Left cardiac atrium (tissue), 4 donors: Measurements from ENCODE around the gene SMG6. TPM values are rescaled to one million over a fixed set of nuclear protein-coding genes. Genes with fewer than 3 reads are reported as not detected.

Source experiments
- ATAC-seq, 2 donors: fragments of 200-7000 bp; cut with Tn5 transposase; one replicate each; pipeline ENCODE4 v1.9.1; 2020; ENCODE audit warnings: mild to moderate bottlenecking in 2 of 2, moderate library complexity in 2 of 2
- DNase-seq: peaks from one replicate; pipeline ENCODE4 v3.0.0-alpha.2; 2020
- intact Hi-C, 2 donors: fragments of 100-400 bp; cut with DNase I; formaldehyde crosslinking; loops; one replicate each; pipeline versions ENCODE4 v1.14.1 to v1.15.1; 2022 to 2023
- total RNA-seq, 2 donors: library from RNA; stranded (reverse); fragmentation: NEBNext Ultra II Directional; extraction: Animal tissue kit (Norgen Biotek cat#: 25700); gene quantifications; one replicate each; pipeline ENCODE4 v1.2.1, GENCODE V29; 2021
- donor health status: DM: no; HTN: yes; CAD: no.
- donor health status: DM: no; HTN: yes; CAD: no; lungs with severe emphysema.
- donor health status: DM: yes; HTN: yes; CAD: no.
- donor health status: Dilated cardiomyopathy.

Gene SMG6
- total RNA-seq, 2 donors from 2014 or later, result 22.3 to 23.0 TPM

DNA sequence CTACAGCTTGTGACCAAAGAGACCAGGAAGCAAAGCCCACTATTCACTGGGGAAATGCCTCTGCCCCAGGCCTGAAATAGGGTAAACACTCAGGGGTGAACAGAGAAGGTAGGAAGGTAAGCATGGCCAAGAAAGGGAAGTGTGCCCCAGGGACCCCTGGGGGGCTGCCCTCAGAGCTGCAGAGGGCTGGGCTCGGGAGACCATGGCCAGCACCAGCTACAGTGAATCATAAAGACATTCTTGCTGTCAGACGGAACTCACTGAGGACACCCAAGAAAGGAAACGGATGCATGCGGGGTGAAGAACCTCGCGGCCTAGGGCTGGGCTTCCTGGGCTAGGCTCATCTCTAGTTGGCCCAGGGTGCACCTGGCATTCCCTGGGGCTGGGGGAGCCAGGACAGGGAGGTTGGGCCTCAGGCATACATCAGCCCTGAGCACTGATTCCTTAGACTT is 239.0 kb downstream of the SMG6 start:
- peak in 1 of 2 donors; percentile 2 for ATAC-seq
- intact Hi-C loops, result loop anchor here in 1 of 2 donors (5.0 kb wide), 1 partner anchor 113 kb away; no protein-coding TSS in a partner anchor
- no peak for DNase-seq

DNA sequence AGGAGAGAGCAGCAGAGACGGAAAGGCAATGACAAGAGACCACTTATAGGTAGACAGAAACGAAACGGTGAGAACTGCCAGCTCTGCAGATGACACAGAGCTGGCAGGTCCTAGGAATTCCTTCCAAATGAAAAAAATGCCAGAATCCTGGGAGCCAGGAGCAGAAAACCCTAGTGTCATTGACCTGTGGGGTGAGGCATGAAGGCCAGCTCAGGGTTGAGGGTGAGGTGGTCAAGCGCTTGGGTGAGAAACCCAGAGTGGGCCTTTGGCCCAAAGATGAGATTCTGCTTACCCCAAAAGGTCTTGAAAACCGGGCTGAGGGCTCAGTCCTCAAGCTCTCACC is 239.5 kb downstream of the SMG6 start:
- ATAC-seq (no peak), DNase-seq (no peak)
- intact Hi-C loops, result loop anchor here in 1 of 2 donors (5.0 kb wide), 1 partner anchor 113 kb away; no protein-coding TSS in a partner anchor

DNA sequence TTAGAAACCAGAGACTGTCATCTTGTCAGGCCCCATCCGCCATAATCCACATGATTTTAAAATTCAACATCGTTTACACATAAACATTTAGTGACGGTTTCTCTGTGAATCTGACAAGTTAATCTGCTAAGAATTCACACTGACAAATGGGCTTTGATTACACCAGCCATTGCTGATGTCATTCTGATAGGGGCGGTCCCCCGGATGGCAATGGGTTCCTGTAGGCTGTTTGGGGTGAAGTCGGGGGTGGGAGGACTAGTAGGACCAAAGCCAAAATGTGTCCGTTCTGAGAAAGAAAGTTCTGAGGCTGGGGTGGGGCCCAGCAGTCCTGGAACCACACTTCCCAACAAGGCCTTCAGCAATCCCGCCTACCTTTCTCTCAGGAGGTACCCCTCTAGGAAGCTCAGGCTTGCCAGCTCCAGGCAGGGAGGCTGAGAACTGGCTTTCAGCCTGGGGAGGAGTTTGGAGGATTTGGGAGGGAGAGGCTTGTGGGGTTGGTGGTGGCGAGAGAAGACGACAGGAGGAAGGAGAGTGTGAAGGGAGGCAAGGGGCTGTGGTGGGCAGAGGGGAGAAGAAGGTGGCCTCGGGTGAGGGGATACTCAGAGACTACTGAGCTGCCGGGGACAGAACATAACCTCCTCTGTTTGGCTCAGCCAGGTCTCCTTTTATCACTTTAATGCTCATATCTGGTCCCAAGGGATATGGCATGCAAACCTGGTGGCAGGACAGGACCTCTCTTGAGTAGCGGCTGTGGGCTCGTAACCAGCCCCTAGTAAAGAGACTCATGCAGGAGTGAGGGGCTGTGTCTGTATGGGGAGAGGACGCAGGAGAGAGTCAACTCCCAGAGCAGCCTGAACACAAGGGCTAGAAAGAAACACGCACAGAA is 240.1 kb downstream of the SMG6 start:
- intact Hi-C loops, result loop anchor here in 1 of 2 donors (5.0 kb wide), 1 partner anchor 114 kb away; no protein-coding TSS in a partner anchor
- peak; percentile 69 for DNase-seq
- ATAC-seq, result no peak

DNA sequence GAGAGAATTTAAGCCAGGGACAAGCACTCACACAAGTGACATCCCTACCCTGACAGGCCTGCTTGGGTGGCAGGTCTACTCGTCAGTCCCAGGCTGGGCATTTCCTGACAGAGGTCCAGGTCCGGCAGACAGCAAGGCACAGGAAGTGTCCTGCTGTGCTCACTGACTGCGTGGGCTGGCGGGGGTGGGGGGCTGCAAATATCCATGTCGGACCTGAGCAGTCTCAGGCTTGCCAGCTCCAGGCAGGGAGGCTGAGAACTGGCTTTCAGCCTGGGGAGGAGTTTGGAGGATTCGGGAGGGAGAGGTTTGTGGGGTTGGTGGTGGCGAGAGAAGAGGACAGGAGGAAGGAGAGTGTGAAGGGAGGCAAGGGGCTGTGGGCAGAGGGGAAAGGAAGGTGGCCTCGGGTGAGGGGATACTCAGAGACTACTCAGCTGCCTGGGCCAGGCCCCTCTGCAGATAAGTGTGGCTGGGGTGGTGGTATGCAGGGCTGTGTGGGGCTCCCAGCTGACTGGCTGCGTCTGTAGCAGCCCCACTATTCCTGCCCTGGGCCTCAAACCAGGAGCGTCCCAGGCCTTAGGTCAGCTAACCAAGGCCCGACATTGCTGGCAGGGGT is 240.9 kb downstream of the SMG6 start:
- ATAC-seq, result no peak
- no peak for DNase-seq
- intact Hi-C loops, result loop anchor here in 1 of 2 donors (5.0 kb wide), 1 partner anchor 115 kb away; no protein-coding TSS in a partner anchor

DNA sequence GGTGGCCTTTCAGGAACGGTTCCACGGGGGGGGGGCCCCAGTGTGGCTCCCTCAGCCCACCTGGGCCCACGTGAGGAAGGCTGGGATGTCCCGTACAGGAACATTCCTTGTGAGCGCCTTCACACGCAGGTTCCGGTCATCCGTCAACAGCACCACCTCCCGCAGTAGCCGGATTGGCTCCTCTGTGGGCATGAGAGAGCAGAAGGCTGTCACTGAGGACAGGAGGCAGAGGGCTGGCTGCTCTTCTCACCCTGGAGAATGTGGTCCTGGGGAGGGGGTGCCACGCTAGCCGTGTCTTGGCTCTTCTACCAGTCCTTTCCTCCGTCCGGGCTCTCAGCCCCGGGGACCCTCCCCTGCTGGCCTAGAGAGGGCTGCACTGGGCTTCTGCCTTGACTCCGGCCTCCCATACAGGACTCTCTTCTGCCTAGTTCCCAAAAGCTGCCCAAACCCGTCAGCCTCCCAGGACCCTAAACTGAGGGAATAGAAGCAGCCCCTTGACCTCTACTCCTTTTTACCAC is 242.1 kb downstream of the SMG6 start:
- intact Hi-C loops, result loop anchor here in 1 of 2 donors (5.0 kb wide), 1 partner anchor 116 kb away; no protein-coding TSS in a partner anchor
- DNase-seq, result peak; percentile 33
- no peak for ATAC-seq

DNA sequence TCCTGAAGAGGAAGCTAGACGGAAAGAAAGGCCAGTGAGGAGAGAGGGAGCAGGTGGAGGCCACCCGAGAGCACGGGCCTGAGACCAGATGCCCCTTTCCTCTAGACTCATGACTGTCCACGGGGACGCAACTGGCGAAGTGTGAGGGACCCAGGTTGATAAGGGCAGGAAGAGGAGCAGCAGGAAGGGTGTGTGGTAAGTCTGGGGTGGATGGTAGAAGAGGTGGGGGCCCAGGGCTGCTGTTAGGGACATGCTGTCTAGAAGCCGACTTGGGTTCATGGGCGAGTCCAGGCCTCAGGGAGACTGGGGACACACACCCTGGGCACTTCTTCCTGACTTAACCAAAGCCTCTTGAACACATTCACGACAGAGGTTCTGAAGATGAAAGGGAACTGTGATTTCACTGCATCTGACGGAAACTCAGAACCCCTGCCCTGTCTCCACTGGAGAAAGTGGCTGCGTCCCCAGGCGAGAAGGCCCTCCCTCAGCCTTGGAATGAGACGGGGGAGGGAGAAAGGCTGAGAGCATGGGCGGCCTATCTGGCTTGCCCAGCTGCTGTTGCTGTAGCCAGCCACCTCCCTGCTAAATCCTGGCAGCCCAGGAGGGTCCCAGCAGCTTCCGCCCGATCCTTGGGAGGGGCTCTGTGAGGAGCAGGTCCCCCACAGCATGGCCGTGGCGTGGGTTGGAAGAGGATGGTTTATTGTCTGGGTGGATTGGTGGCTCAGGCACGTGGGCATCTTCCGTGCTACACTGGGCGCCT is 242.7 kb downstream of the SMG6 start:
- ATAC-seq, result peak in 1 of 2 donors; percentile 7
- DNase-seq, result no peak
- intact Hi-C loops, result loop anchor here in 1 of 2 donors (5.0 kb wide), 1 partner anchor 116 kb away; no protein-coding TSS in a partner anchor

DNA sequence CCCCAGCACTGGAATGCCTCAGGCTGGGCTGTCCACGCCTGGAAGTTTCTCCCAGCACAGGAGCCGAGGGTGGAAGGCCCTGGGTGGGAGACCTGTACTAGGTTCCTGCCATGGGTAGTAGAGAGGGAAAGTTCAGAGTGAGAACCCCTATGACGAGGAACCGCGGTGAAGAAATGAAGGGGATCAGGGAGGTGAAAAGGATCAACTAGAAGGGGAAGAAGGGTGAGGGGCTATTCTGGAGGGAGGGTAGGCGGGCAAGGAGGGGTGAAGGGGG is 243.3 kb downstream of the SMG6 start:
- intact Hi-C loops, result loop anchor here in 1 of 2 donors (5.0 kb wide), 1 partner anchor 117 kb away; no protein-coding TSS in a partner anchor

DNA sequence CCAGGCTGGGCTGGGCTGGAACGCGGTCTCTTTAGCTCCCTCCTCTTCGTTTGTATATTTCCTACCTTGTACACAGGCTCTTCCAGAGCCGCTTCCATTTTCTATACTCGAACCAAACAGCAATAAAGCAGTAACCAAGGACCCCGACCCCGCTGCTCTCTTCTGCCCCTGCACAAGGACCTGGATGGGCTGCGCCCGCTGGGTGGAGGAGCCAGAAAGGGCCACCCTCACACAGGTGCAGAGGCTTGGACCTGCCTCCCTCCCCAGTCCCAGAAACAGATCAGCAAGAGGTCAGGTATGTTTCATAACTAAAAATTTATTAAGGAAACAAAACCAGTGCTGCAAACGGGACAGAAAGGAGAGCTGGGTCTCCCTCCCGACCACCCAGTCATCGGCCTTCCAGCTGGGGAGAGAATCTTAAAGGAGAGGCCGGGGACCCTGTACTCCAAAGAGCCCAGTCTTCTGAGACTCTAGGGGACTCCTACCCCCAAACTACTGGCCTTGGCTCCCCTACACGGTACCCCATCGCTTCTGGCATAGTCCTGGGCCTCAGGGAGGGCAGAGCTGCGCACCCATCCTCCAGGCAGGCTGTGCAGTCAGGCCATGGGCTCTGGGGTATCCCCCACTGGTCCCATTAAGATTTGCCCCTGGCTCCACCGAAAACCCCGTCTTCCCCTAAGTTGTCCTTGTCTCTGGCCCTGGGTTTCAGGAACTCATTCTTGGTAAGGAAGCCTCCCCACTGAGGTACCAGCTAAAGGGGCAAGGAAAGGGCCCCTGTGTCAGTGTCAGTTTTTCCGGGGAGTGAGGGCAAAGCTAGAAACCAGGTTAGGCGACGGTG is 243.8 kb downstream of the SMG6 start:
- intact Hi-C loops, result loop anchor here in 1 of 2 donors (5.0 kb wide), 2 partner anchors 33 to 118 kb away; no protein-coding TSS in a partner anchor
- ATAC-seq (no peak), DNase-seq (no peak)

More for the DNA sequence above, 243.3 kb downstream of the SMG6 start:
- no peak for DNase-seq
- no peak for ATAC-seq

DNA sequence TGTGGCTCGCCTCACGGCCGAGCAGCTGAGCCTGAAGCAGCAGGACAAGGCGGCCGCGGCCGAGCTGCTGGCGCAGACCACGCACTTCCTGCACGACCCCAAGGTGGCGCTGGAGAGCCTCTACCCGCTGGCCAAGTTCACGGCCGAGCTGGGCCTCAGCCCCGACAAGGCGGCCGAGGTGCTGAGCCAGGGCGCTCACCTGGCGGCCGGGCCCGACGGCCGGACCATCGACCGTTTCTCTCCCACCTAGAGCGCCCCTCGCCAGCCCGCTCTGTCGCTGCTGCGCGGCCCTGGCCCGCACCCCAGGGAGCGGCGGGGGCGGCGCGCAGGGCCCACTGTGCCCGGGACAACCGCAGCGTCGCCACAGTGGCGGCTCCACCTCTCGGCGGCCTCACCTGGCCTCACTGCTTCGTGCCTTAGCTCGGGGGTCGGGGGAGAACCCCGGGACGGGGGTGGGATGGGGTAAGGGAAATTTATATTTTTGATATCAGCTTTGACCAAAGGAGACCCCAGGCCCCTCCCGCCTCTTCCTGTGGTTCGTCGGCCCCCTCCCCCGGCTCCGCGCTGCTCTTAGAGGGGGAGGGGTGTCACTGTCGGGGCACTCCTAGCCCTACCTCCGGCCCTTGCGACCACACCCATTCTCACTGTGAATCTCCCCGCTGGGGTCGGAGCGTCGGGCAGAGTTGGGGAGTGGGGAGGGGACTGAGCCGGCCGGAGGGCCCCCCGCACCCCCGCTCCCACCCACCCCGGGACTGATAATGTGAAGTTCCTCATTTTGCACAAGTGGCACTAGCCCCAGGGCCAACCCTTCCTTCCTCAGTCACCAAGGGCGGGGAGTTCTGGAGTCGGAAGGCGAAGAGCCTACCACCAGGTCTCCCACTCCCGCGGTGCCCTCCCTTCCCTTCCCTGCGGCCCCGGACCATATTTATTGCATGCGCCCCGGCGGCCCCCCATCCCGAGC is 244.7 kb downstream of the SMG6 start:
- intact Hi-C loops, result loop anchor here in 1 of 2 donors (5.0 kb wide), 1 partner anchor 33 kb away; no protein-coding TSS in a partner anchor
- ATAC-seq (peak; percentile 16), DNase-seq (peak; percentile 80)

DNA sequence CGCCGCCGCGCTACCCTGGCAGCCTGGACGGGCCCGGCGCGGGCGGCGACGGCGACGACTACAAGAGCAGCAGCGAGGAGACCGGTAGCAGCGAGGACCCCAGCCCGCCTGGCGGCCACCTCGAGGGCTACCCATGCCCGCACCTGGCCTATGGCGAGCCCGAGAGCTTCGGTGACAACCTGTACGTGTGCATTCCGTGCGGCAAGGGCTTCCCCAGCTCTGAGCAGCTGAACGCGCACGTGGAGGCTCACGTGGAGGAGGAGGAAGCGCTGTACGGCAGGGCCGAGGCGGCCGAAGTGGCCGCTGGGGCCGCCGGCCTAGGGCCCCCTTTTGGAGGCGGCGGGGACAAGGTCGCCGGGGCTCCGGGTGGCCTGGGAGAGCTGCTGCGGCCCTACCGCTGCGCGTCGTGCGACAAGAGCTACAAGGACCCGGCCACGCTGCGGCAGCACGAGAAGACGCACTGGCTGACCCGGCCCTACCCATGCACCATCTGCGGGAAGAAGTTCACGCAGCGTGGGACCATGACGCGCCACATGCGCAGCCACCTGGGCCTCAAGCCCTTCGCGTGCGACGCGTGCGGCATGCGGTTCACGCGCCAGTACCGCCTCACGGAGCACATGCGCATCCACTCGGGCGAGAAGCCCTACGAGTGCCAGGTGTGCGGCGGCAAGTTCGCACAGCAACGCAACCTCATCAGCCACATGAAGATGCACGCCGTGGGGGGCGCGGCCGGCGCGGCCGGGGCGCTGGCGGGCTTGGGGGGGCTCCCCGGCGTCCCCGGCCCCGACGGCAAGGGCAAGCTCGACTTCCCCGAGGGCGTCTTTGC is 245.6 kb downstream of the SMG6 start:
- intact Hi-C loops, result loop anchor here in 1 of 2 donors (5.0 kb wide), 1 partner anchor 34 kb away; no protein-coding TSS in a partner anchor
- ATAC-seq (no peak), DNase-seq (no peak)

DNA sequence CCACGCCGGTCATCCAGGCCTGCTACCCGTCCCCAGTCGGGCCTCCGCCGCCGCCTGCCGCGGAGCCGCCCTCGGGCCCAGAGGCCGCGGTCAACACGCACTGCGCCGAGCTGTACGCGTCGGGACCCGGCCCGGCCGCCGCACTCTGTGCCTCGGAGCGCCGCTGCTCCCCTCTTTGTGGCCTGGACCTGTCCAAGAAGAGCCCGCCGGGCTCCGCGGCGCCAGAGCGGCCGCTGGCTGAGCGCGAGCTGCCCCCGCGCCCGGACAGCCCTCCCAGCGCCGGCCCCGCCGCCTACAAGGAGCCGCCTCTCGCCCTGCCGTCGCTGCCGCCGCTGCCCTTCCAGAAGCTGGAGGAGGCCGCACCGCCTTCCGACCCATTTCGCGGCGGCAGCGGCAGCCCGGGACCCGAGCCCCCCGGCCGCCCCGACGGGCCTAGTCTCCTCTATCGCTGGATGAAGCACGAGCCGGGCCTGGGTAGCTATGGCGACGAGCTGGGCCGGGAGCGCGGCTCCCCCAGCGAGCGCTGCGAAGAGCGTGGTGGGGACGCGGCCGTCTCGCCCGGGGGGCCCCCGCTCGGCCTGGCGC is 246.3 kb downstream of the SMG6 start:
- intact Hi-C loops, result loop anchor here in 1 of 2 donors (5.0 kb wide), 1 partner anchor 35 kb away; no protein-coding TSS in a partner anchor
- no peak for ATAC-seq
- no peak for DNase-seq

DNA sequence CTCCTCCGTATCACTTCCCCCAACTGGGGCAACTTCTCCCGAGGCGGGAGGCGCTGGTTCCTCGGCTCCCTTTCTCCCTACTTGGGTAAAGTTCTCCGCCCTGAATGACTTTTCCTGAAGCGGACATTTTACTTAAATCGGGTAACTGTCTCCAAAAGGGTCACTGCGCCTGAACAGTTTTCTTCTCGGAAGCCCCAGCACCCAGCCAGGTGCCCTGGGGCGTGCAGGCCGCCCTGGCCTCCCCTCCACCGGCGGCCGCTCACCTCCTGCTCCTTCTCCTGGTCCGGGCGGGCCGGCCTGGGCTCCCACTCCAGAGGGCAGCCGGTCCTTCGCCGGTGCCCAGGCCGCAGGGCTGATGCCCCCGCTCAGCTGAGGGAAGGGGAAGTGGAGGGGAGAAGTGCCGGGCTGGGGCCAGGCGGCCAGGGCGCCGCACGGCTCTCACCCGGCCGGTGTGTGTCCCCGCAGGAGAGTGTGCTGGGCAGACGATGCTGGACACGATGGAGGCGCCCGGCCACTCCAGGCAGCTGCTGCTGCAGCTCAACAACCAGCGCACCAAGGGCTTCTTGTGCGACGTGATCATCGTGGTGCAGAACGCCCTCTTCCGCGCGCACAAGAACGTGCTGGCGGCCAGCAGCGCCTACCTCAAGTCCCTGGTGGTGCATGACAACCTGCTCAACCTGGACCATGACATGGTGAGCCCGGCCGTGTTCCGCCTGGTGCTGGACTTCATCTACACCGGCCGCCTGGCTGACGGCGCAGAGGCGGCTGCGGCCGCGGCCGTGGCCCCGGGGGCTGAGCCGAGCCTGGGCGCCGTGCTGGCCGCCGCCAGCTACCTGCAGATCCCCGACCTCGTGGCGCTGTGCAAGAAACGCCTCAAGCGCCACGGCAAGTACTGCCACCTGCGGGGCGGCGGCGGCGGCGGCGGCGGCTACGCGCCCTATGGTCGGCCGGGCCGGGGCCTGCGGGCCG is 247.1 kb downstream of the SMG6 start:
- ATAC-seq (no peak), DNase-seq (no peak)
- intact Hi-C loops, result loop anchor here in 1 of 2 donors (5.0 kb wide), 1 partner anchor 36 kb away; no protein-coding TSS in a partner anchor

DNA sequence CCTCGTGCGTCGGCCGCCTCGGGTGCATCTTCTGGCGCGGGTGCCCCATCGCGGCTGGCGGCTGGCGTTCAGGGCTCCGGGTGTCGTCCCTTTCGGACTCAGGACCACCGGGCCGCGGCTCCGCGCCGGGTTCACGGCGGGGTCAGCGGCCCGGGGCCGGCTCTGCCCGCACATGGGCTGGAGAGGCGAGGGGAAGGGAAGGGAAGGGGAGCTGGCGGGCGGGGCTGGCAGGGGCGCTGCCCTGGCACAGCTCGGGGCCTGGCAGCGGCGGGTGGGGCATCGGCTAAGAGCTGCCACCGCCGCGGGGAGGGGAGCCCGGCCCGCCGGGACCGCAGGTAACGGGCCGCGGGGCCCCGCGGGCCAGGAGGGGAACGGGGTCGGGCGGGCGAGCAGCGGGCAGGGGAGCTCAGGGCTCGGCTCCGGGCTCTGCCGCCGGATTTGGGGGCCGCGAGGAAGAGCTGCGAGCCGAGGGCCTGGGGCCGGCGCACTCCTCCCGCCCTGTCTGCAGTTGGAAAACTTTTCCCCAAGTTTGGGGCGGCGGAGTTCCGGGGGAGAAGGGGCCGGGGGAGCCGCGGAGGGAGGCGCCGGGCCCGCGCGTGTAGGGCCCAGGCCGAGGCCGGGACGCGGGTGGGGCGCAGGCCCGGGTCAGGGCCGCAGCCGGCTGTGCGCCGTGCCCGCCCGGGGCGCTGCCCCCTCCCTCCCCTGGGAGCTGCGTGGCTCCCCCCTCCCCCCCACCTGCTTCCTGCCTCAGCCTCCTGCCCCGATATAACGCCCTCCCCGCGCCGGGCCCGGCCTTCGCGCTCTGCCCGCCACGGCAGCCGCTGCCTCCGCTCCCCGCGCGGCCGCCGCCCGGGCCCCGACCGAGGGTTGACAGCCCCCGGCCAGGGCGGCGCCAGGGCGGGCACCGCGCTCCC is 248.0 kb downstream of the SMG6 start:
- no peak for DNase-seq
- peak; percentile 4 to 7 for ATAC-seq
- intact Hi-C loops, result loop anchor here (2.0 to 5.0 kb wide), 3 partner anchors 37 to 227 kb away; no protein-coding TSS in a partner anchor
